ENCODE measurements around the gene ANKK1. TPM values are rescaled to one million over a fixed set of nuclear protein-coding genes. Genes with fewer than 3 reads are reported as not detected.

Gene ANKK1
- total RNA-seq, 2 donors from 2014 or later: 0.49 to 0.68 TPM

DNA sequence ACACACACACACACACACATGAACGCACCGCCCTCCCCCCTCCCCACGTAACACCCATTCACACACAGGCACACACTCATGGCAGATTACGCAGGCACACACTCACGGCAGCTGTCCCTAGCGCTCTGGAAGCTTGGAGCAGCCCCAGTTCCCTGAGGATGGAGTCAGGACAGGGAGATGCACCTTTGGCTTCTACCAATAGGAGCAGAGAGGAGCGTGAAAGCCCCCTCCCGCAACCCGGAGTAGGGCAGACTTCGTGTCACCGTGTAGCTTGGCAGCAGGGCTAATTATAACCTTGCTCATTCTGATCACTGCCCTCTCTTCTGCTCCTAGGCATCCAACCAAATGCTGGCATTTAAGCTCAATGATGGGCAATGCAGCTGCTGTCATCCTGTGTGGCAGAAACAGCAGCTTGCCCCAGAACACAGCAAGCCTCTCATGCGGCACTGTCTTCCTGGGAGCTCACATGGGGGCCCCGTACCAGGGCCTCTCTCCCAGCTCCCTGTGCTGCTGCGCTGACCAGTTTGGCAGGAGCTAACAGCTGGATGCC, 31.9 kb downstream of the ANKK1 start:
- TF ChIP-seq, protein P1, sequence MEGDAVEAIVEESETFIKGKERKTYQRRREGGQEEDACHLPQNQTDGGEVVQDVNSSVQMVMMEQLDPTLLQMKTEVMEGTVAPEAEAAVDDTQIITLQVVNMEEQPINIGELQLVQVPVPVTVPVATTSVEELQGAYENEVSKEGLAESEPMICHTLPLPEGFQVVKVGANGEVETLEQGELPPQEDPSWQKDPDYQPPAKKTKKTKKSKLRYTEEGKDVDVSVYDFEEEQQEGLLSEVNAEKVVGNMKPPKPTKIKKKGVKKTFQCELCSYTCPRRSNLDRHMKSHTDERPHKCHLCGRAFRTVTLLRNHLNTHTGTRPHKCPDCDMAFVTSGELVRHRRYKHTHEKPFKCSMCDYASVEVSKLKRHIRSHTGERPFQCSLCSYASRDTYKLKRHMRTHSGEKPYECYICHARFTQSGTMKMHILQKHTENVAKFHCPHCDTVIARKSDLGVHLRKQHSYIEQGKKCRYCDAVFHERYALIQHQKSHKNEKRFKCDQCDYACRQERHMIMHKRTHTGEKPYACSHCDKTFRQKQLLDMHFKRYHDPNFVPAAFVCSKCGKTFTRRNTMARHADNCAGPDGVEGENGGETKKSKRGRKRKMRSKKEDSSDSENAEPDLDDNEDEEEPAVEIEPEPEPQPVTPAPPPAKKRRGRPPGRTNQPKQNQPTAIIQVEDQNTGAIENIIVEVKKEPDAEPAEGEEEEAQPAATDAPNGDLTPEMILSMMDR (IDR thresholded peaks at IDR 0.05): no peak
- no peaks in the 10 kb centered on the region for H3K4me1 ChIP-seq (ENCODE audit: control insufficient read depth in 1 of 2, low read depth in 2 of 2)
- H3K27ac ChIP-seq: no peak overlapping the region
- H3K27me3 ChIP-seq (replicated peaks; ENCODE audit: insufficient read depth): no peaks in the 10 kb centered on the region
- H3K4me3 ChIP-seq: no peak overlapping the region
- H3K36me3 ChIP-seq: no peaks in the 10 kb centered on the region
- H3K9me3 ChIP-seq: no peaks in the 10 kb centered on the region
- DNase-seq (ENCODE audit: low spot score) (no peak), ATAC-seq (ENCODE audit: insufficient number of reproducible peaks, low FRiP score, low read depth) (no peak)

DNA sequence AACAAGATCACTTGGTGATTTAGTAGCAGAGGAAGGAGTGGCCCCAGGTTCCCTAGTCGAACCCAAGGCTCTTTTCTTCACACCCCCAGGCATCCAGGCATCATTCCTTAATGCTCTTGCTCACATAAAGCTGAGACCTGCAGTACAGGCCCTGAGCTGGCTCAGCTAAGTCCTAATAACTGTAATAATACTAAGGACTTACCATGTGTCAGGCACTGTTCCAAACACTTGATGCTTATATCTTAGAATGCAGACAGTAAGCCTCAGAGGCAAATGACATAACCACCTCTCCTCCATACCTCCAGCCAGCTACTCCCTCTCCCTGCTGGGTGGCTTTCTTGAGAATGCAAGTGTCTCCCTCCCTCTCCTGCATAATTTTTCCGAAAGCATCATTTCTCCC, 33.2 kb downstream of the ANKK1 start:
- DNase-seq (ENCODE audit: low spot score): no peak
- Histone ChIP-seq H3K36me3 (no peaks in the 10 kb centered on the region), H3K4me1 (ENCODE audit: control insufficient read depth in 1 of 2, low read depth in 2 of 2) (no peaks in the 10 kb centered on the region), H3K4me3 (no peak overlapping the region), H3K27me3 (replicated peaks; ENCODE audit: insufficient read depth) (no peaks in the 10 kb centered on the region), H3K27ac (no peak overlapping the region), H3K9me3 (no peaks in the 10 kb centered on the region)
- no peak for ATAC-seq (ENCODE audit: insufficient number of reproducible peaks, low FRiP score, low read depth)
- TF ChIP-seq, protein P1 (IDR thresholded peaks at IDR 0.05): no peak

DNA sequence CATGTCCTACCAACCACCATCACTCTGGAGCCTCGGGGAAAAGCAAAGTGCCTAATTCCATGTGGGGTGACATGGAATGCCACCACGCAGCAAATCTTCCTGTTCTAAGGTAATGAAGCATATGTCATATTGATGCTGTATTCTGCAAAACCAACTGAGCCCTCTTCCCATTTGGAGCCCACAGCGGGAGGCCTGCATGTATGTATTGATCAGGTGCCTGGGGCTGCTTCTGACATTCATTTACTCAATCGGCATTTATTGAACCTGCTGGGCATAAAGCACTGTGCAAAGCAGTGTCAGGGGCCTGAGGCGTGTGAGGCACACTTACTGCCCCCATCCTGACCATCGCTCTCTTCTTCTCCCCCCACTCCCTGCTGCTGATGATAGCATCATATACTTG, 39.1 kb downstream of the ANKK1 start:
- Histone ChIP-seq H3K9me3 (no peaks in the 10 kb centered on the region), H3K27ac (no peak overlapping the region), H3K27me3 (replicated peaks; ENCODE audit: insufficient read depth) (no peaks in the 10 kb centered on the region), H3K4me1 (ENCODE audit: control insufficient read depth in 1 of 2, low read depth in 2 of 2) (no peaks in the 10 kb centered on the region), H3K36me3 (no peaks in the 10 kb centered on the region), H3K4me3 (no peak overlapping the region)
- ATAC-seq (ENCODE audit: insufficient number of reproducible peaks, low FRiP score, low read depth) (no peak), DNase-seq (ENCODE audit: low spot score) (no peak)
- TF ChIP-seq, protein P1 (IDR thresholded peaks at IDR 0.05): no peak

DNA sequence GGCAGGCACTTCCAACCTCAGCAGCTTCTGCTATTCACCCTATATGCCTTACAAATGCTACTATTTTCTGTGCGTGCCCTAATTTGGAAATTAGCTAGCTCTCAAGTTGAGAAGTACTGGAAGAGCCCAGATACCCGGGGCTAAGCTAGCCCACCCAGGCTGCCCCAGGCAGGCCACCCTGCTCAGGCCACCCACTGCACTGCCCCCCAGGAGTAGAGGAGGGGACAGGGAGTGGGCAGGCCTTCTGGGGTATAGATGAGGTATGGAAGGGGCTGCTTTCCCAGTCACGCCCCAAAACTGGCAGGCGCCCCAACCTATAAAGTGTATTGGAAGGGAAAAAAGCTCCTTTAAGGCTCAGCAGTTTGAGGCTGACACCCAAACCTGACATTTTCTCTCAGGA, 44.2 kb downstream of the ANKK1 start:
- no peaks in the 10 kb centered on the region for H3K9me3 ChIP-seq
- DNase-seq (ENCODE audit: low spot score): no peak
- H3K4me1 ChIP-seq (ENCODE audit: control insufficient read depth in 1 of 2, low read depth in 2 of 2): no peaks in the 10 kb centered on the region
- no peaks in the 10 kb centered on the region for H3K27me3 ChIP-seq (replicated peaks; ENCODE audit: insufficient read depth)
- H3K4me3 ChIP-seq: no peak overlapping the region
- TF ChIP-seq, protein P1 (IDR thresholded peaks at IDR 0.05): no peak
- no peak for ATAC-seq (ENCODE audit: insufficient number of reproducible peaks, low FRiP score, low read depth)
- H3K36me3 ChIP-seq: no peaks in the 10 kb centered on the region
- no peak overlapping the region for H3K27ac ChIP-seq

DNA sequence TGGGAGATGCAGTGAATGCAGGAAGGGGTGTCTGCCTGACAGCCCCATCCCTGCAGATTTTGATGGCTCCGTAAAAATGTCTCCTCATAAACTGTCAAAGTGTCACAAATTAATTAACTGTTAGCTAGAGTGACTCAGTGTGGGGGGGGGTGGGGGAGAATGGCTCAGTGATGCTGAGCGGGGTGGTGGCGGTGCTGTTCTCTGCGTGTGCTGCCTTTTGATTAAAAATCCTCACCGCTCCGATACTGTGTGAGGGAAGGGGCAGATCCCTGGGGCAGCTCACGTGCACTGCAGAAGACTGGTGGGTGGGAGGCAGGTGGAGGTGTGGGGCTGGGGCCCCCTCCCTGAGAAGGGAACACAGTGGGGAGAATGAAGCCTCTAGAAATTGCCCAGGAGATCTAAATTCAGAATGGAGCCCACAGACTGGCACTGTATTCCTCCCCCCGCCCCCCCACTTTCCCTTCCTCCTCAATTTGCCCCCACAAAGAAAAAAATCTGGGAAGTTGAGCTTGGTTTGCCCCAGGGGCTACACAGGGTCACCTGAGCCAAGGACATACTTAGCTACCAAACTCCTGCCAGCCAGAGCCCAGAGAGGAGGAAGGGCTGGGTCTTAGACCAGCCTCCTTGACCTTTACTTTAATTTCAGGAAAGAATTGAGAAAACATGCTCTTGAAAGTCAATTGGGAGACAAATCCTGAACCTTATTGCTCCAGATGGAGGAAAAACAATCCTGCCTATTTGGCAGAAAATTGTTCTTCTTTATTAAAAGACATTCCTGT, 47.8 kb downstream of the ANKK1 start:
- ATAC-seq (ENCODE audit: insufficient number of reproducible peaks, low FRiP score, low read depth): no peak

More for the DNA sequence above, 47.8 kb downstream of the ANKK1 start:
- Histone ChIP-seq H3K36me3 (no peaks in the 10 kb centered on the region), H3K4me3 (no peak overlapping the region), H3K4me1 (ENCODE audit: control insufficient read depth in 1 of 2, low read depth in 2 of 2) (no peaks in the 10 kb centered on the region), H3K9me3 (no peaks in the 10 kb centered on the region), H3K27me3 (replicated peaks; ENCODE audit: insufficient read depth) (no peaks in the 10 kb centered on the region), H3K27ac (no peak overlapping the region)
- no peak for DNase-seq (ENCODE audit: low spot score)
- TF ChIP-seq, protein P1 (IDR thresholded peaks at IDR 0.05): no peak
